Measurements from ENCODE around the gene SFR1.

DNA sequence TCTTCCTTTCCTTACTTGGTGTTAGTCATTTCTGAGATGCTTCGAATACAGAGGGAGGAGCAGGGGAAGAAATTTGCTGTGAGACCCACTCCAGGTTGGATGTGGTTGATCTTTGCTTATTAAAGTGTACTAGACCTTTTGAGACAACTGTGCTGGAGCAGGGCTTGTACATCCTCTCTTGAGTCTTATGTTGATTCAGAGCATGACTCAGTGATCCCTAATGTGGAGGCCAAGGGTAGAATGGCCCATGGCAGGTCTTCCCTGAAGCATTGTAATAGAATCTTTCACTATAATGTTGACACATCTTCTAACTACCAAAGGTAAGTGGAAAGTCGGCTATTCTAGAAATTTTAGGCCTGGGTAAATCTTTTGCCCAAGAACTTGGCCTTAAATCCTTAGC lies 17.0 kb upstream of the SFR1 start:
- TF ChIP-seq, protein P1, sequence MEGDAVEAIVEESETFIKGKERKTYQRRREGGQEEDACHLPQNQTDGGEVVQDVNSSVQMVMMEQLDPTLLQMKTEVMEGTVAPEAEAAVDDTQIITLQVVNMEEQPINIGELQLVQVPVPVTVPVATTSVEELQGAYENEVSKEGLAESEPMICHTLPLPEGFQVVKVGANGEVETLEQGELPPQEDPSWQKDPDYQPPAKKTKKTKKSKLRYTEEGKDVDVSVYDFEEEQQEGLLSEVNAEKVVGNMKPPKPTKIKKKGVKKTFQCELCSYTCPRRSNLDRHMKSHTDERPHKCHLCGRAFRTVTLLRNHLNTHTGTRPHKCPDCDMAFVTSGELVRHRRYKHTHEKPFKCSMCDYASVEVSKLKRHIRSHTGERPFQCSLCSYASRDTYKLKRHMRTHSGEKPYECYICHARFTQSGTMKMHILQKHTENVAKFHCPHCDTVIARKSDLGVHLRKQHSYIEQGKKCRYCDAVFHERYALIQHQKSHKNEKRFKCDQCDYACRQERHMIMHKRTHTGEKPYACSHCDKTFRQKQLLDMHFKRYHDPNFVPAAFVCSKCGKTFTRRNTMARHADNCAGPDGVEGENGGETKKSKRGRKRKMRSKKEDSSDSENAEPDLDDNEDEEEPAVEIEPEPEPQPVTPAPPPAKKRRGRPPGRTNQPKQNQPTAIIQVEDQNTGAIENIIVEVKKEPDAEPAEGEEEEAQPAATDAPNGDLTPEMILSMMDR (IDR thresholded peaks at IDR 0.05), result no peak
- no peak for TF ChIP-seq POLR2A (IDR thresholded peaks at IDR 0.05)
